GM18511 (cell line): ENCODE data around the gene MTHFD1.
"Not testable (repeated sequence)": the region's sequence is repeated elsewhere in the genome, so short reads cannot be mapped to it uniquely, and the experiment has no call there.

Source experiments
- ATAC-seq: cut with Tn5 transposase; IDR thresholded peaks from one replicate; pipeline ENCODE4 v1.9.1; 2021; ENCODE audit warnings: mild to moderate bottlenecking, moderate library complexity; ENCODE audit not compliant: unreplicated experiment

Gene MTHFD1

DNA sequence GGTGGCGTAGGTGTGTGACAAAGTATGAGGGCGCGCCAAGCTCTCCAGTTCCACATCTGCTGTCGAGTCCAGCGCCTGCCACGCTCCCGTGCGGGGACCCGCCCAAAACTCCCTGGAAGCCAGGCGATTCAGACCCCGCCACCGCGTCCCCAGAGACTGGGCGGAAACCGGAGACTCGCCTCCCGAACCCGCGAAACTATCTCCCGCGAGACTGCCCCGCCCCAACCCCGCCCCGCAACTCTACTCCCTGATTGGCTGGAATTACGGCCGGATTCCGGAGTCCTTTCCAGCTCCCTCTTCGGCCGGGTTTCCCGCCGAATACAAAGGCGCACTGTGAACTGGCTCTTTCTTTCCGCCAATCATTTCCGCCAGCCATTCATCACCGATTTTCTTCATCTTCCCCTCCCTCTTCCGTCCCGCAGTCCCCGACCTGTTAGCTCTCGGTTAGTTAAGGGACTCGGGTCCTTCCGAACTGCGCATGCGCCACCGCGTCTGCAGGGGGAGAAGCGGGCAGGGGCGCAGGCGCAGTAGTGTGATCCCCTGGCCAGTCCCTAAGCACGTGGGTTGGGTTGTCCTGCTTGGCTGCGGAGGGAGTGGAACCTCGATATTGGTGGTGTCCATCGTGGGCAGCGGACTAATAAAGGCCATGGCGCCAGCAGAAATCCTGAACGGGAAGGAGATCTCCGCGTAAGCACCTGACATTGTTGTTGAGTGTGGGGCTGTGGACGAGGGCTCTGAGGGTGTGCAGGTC lies at the start of gene MTHFD1:
MTHFD1 (plus strand) TSS at position 572 of the 751 bp plus-strand sequence; CDS start at position 647, 75 bp downstream.
- peak; percentile 90 for ATAC-seq

DNA sequence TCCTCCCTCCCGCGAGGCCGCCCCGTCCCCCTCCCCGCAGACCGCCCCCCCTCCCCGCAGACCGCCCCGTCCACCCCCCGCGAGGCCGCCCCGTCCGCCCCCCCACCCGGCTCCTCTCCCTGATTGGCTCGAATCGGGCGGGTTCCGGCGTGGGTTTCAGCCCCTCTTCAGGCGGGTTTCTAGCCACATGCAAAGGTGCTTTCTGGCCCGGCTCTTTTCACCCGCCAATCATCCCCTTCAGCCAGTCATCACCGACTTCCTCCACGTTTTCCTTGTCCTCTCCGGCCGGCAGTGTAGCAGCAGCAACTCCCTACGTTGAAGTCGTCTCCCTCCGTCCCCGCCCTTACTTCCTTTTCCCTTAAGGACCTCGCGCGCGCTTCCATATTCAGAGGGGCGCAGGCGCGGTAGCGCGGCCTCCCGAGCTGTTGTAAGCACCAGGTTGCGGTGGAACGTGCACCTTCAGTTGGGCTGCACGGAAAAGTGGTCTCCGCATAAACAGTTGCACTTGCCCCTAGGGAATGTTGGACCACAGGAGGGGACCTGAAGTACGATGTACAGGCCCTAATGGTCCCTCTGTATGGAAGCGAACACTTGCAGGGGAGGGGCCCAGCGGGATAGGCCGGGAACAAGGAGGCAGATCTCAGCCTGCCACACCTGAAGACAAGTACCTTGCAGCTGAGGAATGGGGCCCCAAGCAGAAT lies 49.4 kb upstream of the MTHFD1 start:
- ATAC-seq = peak; percentile 91

DNA sequence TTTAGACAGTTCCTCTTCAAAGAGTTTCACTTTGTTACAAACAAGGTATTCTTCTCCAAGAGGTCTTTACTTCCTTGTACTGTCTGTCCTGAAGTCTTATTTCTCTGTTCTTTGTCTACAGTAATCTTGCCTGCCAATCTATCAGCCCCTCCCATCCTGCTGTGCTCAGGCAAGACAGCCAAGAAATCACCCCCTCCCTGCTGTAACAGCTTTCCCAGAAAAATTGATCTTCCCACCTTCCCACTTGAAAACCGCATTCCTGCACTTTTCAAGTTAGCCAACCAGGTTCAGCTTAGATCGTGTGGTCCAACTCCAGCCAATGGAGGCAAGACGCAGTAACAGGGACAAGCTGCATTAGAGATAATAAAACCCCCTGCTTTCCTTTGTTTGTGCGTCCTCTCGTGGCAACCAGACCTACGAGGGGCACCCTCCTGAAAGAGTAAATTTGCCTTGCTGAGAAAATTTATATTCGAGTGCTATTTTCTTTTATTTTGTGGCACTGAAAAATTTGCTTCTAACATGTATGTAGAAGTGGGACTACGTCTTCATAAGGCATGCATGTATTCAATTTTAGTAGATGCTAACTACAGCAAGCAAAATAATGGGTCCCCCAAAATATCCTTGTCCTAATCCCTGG lies 47.5 kb upstream of the MTHFD1 start:
- no peak for ATAC-seq

DNA sequence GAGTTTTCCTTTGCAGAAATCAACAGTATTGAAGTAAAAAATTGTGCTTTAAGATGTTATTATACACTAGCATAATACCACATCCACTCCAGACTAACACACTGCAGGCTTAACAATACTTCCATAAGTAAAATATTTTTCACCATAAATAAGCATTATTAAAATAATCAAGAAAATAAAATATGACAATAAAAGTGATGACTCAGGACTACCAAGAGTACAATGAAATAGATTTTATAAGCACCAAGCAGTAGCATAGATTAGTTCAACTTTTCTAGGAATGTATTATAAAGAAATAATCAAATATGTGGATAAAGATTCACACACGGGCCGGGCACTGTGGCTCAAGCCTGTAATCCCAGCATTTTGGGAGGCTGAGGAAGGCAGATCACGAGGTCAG lies 40.4 kb upstream of the MTHFD1 start:
- no peak for ATAC-seq

DNA sequence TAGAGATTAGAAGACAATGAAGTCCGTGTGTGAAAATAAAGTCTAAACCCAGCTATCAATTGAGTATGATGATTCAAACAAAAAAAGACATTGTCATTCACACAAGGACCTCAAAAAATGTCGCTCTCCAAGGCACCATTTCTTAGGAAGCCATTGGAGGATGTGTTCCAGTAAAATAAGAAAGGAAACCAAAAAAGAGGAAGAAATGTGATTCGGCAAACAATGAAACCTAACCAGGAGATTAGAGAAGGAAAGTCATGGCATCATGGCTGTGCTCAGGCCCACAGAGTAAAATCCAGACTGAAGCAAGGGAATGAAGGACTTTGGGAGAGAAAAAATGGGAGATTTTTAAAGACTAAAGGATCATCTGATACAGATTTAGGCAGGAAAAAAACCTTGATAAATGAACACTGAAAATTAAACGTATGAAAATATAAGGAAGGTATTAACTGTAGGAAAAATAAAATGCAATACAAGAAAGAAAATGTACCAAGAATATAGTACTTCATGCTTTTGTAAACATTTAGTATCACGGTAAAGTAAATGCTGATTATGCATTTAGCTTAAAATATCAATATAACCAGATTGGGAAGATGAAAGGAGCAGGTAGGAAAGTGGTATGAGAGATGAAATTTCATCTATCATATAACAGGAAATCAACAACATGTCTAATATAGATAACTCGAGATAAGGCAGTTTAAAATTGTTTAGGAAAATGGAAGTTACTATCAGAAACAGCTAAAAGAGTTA lies 38.2 kb upstream of the MTHFD1 start:
- ATAC-seq = no peak

DNA sequence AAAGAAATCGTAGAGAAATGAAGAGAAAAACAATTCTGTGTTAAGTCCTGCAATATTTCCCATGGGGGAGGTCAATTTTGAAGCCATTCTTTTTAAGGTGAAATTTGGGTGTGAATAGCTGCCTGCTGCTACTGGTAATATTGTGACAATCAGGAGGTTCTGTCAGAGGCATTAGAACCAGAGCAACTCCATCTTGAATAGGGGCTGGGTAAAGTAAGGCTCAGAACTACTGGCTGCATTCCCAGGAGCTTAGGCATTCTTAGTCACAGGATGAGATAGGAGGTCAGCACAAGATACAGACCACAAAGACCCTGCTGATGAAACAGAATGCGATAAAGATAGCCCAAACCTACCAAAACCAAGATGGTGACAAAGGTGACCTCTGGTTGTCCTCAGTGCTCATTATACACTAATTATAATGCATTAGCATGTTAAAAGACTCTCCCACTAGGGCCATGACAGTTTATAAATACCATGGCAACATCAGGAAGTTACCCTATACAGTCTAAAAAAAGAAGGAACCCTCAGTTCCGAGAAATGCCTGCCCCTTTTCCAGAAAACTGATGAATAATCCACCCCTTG lies 24.8 kb upstream of the MTHFD1 start:
- ATAC-seq = no peak

DNA sequence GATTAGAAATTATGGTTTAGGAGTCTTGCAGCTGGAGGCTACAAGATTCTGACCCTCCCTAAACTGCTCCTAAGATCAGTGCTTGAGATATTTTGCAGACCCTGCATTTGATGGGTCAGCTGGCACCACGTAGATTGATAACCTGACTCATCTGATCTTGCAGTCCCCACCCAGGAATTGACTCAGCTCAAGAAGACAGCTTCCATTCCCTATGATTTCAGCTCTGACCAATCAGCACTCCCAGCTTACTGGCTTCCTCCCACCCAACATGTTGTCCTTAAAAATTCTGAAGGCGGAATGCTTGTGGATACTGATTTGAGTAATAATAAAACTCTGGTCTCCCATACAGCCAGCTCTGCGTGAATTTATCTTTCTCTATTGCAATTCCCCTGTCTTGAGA lies 23.2 kb upstream of the MTHFD1 start:
- ATAC-seq = no peak

DNA sequence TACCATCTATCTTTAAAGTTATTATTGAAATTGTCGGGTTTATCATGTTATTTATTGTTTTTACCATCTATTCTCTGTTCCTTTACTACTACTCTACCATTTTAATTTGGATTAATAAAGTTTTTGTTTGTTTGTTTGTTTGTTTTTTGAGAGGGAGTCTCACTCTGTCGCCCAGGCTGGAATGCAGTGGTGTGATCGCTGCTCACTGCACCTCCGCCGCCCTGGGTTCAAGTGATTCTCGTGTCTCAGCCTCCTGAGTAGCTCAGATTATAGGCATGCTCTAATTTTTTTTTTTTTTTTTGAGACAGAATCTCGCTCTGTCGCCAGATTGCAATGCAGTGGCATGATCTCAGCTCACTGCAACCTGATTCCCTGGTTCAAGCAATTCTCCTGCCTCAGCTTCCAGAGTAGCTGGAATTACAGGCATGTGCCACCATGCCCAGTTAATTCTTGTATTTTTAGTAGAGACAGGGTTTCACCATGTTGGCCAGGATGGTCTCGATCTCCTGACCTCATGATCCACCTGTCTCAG lies 22.7 kb upstream of the MTHFD1 start:
- ATAC-seq = not testable (repeated sequence)

DNA sequence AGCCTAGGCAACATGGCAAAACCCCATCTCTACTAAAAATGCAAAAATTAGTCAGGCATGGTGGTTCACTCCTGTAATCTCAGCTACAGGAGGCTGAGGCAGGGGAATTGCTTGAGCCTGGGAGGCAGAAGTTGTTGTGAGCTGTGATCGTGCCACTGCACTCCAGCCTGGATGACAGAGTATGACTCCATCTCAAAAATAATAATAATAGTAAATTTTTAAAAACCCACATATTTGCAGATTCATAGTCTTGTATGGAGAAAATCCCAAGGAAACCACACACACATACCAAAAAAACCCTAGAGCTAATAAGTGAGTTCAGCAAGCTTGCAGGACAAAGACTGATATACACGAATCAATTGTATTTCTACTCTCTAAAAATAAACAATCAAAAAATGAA lies 19.0 kb upstream of the MTHFD1 start:
- no peak for ATAC-seq

DNA sequence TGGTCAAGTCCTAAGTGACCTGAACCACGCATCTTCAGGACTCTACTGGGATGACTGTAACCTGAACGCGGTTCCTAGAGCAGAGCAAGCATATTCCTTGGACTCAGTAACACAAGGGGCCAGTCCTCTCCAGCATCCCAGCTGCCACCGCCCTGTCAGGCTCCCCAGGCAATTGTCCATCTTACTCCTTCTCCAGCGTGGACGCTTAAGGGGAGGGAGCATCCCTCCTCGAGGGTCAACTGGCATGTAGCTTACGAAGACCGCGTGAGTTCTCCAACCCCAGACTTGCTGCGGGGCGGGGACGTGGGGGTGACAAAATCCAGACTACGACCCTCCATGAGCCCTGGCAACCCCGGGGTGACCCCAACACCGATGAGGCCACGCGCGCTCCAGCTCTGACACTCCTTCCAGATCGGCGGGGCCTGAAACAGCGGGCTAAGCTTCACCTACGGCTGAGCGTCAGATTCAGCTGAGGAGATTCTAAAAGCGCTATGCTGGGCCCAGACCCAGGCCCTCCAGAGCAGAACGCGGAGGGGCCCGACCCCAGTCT lies 846 bp upstream of the MTHFD1 start:
- peak; percentile 41 for ATAC-seq

DNA sequence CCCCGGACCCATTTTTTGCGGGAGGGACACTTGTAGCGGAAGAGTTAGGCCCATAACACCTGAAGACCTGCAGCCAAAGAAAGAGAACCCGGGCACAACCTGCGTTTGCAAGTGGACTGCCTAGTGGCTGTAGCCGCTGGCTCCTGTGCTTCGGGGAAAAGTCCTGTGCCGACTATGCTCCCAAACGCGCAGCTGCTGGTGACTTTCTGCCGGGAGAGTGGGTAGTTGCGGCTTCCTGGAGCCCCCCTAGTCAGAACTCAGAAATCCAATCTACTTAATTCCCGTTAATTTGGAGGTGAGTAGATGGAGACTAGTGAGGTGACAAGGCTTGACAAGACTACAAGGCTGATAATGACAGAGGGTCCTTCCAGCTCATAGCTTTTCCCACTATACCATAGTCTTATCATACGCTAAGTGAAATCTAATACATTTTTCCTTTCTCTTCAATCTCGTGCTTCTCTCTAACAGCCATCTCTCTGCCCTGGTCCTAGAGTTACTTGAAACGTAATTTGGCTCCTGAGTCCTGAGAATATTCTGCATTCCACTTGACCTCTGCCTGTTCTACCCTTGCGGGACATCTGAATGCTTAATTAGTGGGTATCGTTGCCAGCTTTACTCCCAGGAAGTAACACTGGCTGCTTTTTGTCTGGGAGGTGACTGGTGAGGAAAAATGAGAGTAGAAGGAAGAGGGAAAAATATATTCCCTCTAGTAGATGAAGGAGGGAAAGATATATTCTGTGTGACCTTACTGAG lies 556 bp downstream of the MTHFD1 start:
- ATAC-seq = peak; percentile 0

DNA sequence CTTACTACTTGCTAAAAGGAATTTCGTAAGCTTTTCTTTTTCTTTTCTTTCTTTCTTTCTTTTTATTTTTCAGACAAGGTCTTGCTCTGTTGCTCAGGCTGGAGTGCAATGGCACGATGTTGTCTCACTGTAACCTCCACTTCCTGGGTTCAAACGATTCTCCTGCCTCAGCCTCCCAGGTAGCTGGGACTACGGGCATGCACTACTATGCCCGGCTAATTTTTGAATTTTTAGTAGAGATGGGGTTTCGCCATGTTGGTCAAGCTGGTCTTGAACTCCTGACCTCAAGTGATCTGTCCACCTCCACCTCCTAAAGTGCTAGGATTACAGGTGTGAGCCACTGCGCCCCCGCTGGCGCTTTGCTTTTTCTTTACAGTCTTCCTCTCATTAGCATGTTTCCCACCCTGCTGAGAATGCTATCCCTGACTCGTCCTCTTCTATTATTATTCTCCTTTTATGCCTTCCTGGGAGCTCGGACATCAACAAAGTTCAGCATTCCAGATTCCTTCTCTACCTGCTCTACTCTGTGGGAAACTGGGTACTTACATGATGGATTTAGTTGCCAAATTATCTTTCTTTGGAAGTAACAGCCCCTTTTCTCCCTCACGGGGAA lies 3.1 kb downstream of the MTHFD1 start:
- ATAC-seq = no peak

DNA sequence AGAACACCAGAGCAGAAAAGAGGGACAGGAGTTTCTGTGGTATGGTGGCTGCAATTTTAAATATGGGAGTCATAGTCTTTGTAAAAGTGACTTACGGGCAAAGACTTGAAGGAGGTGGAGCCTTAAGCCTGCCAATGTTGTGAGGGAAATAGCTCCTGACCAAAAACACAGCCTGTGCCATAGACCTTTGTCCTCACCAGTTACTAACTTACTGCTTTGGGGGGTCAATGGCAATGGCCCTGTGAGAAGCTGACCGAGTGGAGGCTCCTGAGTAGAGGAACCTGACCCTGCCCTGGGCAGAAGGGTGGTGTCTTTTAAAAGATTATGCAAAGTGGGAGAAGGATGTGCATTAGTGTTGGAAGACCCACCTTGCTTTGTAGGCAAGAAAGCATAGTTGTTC lies 3.8 kb downstream of the MTHFD1 start:
- no peak for ATAC-seq

DNA sequence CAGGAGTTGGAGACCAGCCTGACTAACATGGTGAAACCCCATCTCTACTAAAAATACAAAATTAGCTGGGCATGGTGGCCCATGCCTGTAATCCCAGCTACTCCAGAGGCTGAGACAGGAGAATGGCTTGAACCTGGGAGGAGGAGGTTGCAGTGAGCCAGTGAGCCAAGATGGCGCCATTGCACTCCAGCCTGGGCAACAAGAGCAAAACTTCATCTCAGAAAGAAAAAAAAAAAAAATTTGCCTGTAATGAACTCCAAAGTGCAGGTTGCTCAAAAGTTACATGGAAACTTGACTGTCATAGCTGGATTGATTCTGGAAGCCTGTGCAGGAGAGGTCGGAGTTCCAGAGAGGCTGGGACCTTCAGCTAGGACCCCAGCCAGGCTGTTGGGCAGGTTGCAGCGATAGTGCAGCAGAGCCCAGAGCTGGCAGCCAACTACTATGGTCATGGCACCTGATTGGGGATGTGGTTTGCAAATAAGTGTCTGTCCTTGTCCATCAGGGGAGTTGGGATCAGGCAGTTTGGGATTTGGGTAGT lies 5.1 kb downstream of the MTHFD1 start:
- ATAC-seq = not testable (repeated sequence)

DNA sequence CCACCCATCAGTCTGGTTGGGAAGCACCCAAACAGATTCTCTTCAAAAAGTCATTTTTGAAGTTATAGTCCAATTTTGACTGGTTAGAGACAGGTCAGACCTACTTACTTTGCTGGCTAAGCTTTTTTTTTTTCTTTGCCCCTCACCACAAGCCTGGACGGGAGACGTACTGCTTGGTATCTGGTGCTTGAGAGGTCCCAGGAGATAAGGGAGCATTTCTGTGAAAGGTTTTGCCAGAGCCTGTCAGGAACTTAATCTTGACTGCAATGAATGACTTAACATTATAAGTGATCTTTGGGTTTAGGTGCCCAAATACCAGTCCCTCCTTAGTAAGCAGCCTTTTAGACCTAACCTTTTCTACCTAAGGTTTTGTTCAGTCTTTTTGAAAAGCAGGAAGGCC lies 6.3 kb downstream of the MTHFD1 start:
- ATAC-seq = no peak

DNA sequence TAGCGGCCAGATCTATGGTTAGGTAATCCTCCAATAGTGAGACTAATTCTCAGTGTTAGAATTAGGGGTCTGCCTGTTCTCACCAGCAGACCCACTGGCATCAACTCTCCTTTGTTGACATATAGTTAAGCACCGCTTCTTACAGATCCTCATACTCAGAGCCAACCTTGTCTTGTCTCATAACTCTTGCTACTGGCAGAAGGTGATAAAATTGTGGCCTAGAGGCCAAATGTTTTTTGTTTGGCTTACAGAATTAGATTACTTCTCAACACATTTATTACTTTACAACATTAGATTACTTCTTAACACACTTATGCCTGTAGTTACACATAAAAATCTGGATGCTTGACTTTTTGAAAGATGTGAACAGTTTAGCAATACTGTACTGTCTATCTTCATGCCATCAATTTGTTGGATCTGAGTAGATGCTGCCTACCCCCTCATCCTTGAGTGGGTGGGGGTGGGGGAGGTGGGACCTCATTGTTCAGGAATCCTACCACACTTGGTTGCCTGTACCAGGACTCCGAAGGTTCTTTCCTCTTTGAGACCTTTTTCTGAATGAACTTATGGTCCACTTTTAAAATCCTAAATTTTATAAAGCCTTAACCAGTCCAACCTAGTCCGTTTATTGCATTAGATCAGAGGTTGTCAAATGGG lies 7.0 kb downstream of the MTHFD1 start:
- no peak for ATAC-seq

DNA sequence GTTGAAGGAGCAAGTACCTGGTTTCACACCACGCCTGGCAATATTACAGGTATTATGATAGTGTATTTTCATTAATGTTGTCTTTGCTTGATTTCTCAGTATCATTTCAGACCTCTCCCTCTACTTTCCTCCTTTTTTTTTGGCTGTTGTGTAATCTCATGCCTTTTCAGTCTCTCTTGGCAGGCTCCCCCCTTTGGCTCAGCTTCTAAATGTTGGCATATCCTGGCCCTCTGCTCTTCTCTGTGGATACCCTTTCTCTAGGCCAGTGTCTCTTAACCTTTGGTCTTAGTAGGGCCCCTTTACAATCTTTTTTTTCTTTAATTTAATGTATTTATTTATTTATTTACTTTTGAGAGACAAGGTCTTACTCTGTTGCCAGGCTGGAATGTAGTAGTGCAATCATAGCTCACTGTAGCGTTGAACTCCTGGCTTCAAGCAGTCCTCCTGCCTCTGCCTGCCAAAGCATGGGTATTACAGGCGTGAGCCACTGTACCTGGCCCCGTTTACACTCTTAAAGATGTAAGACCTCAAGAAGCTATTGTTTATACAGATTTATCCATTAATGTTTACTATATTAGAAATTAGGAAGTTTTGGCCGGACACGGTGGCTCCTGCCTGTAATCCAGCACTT lies 12.8 kb downstream of the MTHFD1 start:
- ATAC-seq = no peak

DNA sequence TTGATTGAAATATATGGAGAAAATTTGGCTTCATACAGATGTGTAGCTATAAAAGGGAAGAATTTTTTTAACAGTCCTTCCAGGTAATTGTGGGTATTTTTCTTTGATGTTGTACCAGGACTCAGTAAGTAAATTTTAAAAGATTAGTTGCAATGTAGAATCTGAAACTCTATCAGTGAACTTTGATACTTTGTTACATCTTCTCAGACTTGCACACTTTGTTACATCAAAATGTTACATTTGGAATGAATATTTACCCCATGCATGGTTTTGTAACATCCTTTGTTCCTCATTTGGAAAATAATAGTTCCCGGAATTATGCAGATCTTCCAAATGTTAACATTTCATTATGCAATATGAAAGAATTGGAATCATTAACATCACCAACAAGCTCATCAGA lies 13.8 kb downstream of the MTHFD1 start:
- ATAC-seq = no peak
